HG03097 (cell line): Measurements from ENCODE around the gene TAF1C.
"Not testable (repeated sequence)": the region's sequence is repeated elsewhere in the genome, so short reads cannot be mapped to it uniquely, and the experiment has no call there.

Source experiments
- ATAC-seq: cut with Tn5 transposase; IDR thresholded peaks from one replicate; pipeline ENCODE4 v1.9.1; 2021; ENCODE audit not compliant: unreplicated experiment, low FRiP score

The TAF1C gene, protein sequence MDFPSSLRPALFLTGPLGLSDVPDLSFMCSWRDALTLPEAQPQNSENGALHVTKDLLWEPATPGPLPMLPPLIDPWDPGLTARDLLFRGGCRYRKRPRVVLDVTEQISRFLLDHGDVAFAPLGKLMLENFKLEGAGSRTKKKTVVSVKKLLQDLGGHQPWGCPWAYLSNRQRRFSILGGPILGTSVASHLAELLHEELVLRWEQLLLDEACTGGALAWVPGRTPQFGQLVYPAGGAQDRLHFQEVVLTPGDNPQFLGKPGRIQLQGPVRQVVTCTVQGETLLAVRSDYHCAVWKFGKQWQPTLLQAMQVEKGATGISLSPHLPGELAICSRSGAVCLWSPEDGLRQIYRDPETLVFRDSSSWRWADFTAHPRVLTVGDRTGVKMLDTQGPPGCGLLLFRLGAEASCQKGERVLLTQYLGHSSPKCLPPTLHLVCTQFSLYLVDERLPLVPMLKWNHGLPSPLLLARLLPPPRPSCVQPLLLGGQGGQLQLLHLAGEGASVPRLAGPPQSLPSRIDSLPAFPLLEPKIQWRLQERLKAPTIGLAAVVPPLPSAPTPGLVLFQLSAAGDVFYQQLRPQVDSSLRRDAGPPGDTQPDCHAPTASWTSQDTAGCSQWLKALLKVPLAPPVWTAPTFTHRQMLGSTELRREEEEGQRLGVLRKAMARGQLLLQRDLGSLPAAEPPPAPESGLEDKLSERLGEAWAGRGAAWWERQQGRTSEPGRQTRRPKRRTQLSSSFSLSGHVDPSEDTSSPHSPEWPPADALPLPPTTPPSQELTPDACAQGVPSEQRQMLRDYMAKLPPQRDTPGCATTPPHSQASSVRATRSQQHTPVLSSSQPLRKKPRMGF

GRCh38 chr16:84186685-84187437 lies at the start of gene TAF1C:
Gene TAF1C (minus strand): TSS chr16:84187057. CDS start chr16:84184988, 2,069 bp downstream.
- peak; percentile 94 for ATAC-seq

- no peak for ATAC-seq
Observed at GRCh38 chr16:84234321-84235241, 47.7 kb upstream of the TAF1C start.

DNA sequence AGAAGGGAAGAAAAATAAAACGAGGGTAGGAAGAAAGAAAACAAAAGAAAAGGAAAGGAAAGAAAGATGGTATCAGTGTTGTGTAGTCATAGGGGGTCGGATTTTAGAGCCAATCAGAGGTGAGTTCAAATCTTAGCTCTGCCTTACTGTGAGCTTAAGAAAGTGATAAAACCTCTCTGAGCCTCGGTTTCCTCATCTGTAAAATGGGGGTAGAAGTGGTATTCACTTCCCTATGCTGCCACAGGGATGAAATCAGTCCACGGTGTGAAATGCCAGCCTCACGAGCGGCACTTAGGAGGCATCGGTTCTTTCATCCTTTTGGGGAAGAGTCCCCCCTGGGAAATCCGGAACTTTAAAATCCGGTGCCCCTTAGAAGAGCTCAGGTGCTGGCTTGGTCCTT lies 46.9 kb upstream of the TAF1C start:
- no peak for ATAC-seq

GRCh38 chr16:84232969-84233368 lies 46.1 kb upstream of the TAF1C start:
- no peak for ATAC-seq

- no peak for ATAC-seq
Observed at GRCh38 chr16:84232060-84232459, 45.2 kb upstream of the TAF1C start.

DNA sequence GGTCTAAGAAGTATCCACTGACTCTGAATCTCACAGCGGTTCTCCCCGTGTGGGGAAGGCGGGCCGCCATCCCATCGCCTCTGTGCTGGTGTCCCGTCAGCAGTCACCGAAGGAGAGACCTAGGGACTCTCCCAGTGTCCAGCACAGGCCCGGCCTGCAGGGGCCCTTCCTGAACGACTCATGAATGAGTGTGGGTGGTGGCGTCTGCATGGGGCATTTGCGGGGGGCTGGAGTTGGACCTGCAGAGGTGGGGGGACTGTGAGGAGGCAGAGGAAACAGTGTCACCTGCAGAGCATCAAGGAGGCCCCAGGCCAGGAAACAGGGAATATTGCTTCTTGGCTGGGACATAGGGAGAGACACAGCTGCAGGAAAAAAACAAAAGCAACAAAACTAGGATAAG lies 42.6 kb upstream of the TAF1C start:
- no peak for ATAC-seq

GRCh38 chr16:84228256-84228838 lies 41.5 kb upstream of the TAF1C start:
- no peak for ATAC-seq

DNA sequence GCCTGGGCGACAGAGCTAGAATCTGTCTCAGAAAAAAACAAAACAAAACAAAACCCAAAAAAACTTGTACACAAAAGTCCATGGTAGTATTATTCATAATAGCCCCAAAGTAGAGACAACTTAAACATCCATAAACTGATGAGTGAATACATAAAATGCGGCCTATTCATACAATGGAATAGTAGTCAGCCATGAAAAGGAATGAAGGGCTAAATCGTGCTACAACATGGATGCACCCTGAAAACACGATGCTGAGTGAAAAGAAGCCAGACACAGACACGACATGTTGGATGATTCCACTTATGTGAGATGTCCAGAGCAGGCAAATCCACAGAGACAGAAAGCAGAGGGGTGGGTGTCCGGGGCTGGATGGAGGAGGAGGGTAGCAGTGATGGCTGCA lies 40.7 kb upstream of the TAF1C start:
- ATAC-seq = no peak

DNA sequence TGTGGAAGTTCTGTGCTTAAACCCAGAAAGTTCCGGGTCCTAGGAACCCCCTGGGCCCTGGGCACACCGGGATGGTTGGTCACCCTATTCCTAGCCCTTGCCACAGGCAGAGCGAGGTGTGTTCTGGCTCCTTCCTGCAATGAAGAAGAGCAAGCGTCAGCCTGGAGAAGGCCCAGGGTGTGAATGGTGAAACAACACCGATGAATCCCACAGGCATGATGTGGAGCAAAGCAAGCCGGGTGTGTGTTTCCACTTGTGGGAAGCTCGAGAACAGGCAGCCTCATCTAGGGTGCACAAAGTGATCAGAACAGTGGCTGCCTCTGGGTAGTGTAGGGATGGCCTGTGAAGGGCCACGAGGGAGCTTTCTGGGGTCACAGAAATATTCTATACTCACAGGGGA lies 39.2 kb upstream of the TAF1C start:
- ATAC-seq = no peak

DNA sequence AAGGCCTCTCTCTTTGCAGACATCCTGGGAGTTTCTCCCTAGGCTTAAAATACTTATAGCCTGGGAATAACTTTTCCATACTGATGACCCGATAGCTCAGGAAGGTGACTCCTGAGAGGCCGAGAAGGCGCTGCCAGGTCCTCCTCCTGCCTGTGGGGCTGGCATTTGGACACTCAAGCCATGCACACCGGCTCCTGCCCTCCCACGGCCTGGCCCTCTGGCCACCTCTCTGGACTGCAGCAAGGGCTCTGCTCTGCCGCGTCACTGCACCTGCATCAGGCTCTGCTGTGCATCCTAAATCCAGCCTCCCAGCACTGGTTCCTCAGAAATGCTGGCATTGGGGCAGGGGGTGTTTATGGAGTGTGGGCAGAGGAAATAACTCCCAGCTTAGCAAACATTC lies 38.7 kb upstream of the TAF1C start:
- ATAC-seq = no peak

DNA sequence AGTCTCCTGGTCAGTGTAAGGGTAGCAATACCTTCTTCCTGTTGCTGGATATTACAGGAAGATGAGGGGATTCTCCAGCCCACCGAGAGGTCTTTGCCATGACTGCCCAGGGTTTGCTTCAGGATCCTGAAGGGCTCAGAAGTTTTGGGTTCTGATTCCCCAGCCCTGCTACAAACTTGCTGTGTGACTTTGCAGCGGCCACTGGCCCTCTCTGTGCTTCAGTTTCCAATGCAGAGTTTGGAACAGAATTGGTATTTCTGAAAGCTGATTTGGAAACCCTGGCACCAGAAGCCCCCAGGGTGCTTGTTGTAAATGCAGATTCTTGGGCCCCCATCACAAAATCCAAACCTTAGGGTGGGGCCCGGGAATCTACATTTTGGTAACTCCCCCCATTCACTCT lies 38.3 kb upstream of the TAF1C start:
- no peak for ATAC-seq

DNA sequence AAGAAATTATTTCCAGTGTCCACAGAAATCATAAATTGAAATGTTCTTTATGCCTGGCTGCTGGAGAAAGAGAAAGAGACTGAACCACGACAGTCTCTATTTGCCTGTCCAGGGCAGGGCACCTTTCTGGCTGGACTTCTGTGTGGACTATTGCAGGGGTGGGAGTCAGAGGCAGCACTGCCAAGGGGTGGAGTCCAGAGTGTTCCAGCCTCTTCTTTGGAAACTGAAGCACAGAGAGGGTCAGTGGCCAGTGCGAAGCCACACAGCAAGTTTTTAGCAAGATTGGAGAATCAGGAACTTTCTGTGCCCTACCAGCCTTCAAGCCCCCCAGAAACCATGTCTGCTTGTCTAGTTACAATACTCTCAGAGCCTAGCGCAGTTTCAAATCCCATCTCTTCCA lies 37.7 kb upstream of the TAF1C start:
- no peak for ATAC-seq

GRCh38 chr16:84223456-84223855 lies 36.6 kb upstream of the TAF1C start:
- no peak for ATAC-seq

GRCh38 chr16:84220851-84221250 lies 34.0 kb upstream of the TAF1C start:
- no peak for ATAC-seq

DNA sequence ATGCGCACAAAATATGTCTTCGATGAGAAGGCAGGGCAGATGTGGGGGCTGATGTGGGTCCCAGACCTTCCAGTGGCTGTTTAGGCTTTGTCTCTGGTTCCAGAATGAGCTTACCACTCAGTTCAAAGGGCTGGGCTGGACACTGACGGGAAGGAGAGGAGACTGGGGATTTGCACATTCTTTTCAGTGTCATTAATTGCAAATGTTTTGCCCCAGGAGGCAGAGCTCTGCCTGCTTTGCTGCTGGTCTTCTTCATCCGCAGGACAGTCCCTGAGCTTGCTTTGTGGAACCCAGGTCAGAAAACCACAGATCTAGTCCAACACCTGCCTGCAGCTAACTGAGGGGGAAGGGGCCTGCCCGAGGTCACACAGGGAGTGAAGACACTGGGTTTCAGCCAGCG lies 32.1 kb upstream of the TAF1C start:
- ATAC-seq = no peak

GRCh38 chr16:84218176-84218823 lies 31.4 kb upstream of the TAF1C start:
- ATAC-seq = no peak

GRCh38 chr16:84216144-84216543 lies 29.3 kb upstream of the TAF1C start:
- not testable (repeated sequence) for ATAC-seq

GRCh38 chr16:84215531-84215930 lies 28.7 kb upstream of the TAF1C start:
- no peak for ATAC-seq

GRCh38 chr16:84214451-84215066 lies 27.7 kb upstream of the TAF1C start:
- no peak for ATAC-seq
